Epithelial cell of esophagus (primary cell): ENCODE results near the gene CDK14.

Experiments
- DNase-seq: peaks from one replicate; pipeline ENCODE4 v3.0.0; 2010; ENCODE audit warnings: low read depth
- H3K4me3 ChIP-seq: 2 replicates; pipeline ENCODE4 v1.5.1; 2011; ENCODE audit warnings: mild to moderate bottlenecking, low read length, control low read depth
- TF ChIP-seq, protein P1 (sequence below): IDR thresholded peaks from 2 replicates; pipeline ENCODE4 v1.5.1; 2011; ENCODE audit warnings: low read depth, mild to moderate bottlenecking, low read length, control low read depth, inconsistent platforms; ENCODE audit not compliant: insufficient read depth; ENCODE audit errors: missing control alignments

The CDK14 gene

GRCh38 chr7:91198371-91198770 is 602.2 kb downstream of the CDK14 start:
- DNase-seq, result peak; percentile 11

DNA sequence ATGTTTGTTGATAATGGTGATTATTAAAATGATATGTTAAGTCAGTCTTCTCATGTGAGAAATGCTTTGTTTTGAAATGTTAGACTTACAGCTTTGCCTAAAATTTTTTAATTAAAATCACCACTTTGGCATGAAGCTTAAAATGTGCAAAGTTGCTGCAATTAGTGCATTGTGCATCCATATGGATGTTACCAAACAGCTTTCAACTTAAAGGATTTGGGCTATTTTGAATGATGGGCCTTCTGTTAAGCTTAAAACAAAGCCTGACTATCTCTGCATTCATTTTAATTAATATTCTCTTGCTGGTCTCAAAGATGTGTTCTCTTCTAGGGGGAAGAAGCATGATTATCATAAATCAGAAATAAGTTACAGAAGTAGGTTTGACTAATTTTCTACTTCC is 603.5 kb downstream of the CDK14 start:
- no peak for DNase-seq
- TF ChIP-seq, protein P1, sequence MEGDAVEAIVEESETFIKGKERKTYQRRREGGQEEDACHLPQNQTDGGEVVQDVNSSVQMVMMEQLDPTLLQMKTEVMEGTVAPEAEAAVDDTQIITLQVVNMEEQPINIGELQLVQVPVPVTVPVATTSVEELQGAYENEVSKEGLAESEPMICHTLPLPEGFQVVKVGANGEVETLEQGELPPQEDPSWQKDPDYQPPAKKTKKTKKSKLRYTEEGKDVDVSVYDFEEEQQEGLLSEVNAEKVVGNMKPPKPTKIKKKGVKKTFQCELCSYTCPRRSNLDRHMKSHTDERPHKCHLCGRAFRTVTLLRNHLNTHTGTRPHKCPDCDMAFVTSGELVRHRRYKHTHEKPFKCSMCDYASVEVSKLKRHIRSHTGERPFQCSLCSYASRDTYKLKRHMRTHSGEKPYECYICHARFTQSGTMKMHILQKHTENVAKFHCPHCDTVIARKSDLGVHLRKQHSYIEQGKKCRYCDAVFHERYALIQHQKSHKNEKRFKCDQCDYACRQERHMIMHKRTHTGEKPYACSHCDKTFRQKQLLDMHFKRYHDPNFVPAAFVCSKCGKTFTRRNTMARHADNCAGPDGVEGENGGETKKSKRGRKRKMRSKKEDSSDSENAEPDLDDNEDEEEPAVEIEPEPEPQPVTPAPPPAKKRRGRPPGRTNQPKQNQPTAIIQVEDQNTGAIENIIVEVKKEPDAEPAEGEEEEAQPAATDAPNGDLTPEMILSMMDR, result no peak
- no peak overlapping the region for H3K4me3 ChIP-seq

More at GRCh38 chr7:91198371-91198770, 602.2 kb downstream of the CDK14 start:
- TF ChIP-seq, protein P1, result no peak
- H3K4me3 ChIP-seq, result no peak overlapping the region

- no peak overlapping the region for H3K4me3 ChIP-seq
- TF ChIP-seq, protein P1, result no peak
Observed at GRCh38 chr7:91201442-91202113, 605.5 kb downstream of the CDK14 start.

GRCh38 chr7:91206361-91206960 is 610.3 kb downstream of the CDK14 start:
- TF ChIP-seq, protein P1, result no peak
- no peak overlapping the region for H3K4me3 ChIP-seq
- no peak for DNase-seq

More at GRCh38 chr7:91201442-91202113, 605.5 kb downstream of the CDK14 start:
- DNase-seq, result no peak

GRCh38 chr7:91212582-91212981 is 616.5 kb downstream of the CDK14 start:
- no peak for DNase-seq
- TF ChIP-seq, protein P1, result no peak

DNA sequence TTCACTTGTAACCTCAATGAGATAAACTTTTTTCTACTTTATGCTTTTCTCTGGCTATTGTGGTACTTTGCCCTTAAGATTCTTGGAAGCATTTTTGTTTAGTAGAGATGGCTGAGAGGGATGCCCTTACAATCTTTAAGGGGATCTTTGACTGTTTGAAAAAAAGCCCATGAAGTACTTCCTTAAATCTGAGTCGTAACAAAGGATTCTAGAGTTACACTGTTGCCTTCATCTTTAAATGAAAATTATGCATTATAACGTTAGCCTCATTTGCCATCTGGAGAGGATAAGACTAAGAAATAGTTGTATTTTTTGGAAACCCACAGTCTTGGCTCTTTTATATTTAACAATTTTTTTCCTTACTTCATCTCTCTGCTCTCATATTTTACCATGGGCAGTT is 630.3 kb downstream of the CDK14 start:
- H3K4me3 ChIP-seq, result no peak overlapping the region
- no peak for DNase-seq
- TF ChIP-seq, protein P1, result no peak

More at GRCh38 chr7:91212582-91212981, 616.5 kb downstream of the CDK14 start:
- H3K4me3 ChIP-seq, result no peak overlapping the region

DNA sequence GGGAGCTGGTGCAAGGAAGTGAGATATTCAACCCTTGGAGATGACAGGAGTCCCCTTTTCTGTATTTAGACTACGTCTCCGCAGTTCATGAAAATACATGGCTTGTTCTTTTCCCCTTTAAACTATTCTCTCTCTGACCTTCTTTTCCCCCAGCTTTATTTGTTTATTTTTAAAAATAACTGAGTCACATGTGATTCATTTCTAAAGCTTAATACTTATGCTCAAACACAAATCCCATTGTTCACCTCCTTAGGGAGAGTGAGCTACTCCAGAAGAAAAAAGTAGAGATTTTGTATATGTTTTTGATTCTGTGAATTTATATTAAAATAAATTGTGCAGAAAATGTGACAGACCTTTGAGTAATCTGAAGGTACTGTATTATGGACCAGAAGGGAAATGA is 632.2 kb downstream of the CDK14 start:
- no peak overlapping the region for H3K4me3 ChIP-seq
- TF ChIP-seq, protein P1, result no peak
- peak; percentile 25 for DNase-seq
